Pulmonary artery endothelial cell (primary cell): ENCODE data around the gene MRPL21. TPM values are rescaled to one million over a fixed set of nuclear protein-coding genes. Genes with fewer than 3 reads are reported as not detected.
"Not testable (repeated sequence)": the region's sequence is repeated elsewhere in the genome, so short reads cannot be mapped to it uniquely, and the experiment has no call there.

Experiments
- DNase-seq: peaks from one replicate; pipeline ENCODE4 v3.0.0-alpha.2; 2011; ENCODE audit warnings: low read depth, low spot score
- total RNA-seq: library from RNA; depleted of rRNA; stranded (reverse); fragments of >200 nt; gene quantifications from 2 replicates; pipeline ENCODE4 v1.2.3, GENCODE V29; 2014

The MRPL21 gene
- total RNA-seq, 1 donor from 2014 or later: 88.8 TPM

DNA sequence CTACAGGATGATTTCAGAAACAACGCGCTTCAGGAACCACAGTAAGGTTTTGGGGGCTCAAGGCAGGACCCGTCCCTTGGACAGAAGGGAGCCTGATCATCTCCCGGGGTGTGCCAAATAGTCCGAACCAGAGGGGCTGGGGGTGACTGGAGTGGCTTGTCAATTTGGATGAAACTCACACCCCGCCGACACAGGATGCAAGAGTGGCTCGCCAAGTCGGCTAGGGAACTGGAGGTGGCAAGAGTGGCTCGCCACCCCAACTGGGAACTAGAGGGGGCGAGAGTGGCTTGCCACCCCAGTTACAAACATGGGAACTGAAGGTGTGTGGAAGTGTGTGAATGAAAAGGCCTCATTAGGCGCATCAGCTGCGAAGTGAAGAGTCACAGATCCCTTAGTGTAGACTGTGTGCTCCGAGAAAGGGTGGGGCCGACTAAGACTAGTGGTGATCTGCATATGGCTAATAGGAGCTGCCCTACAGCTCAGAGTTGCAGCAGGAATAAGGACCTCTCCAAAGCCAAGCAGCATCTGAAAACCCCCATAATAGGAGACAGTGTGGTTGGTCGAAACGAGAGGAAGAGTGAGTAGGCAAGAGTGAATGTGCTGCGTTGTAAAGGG is 35.3 kb downstream of the MRPL21 start:
- no peak for DNase-seq

DNA sequence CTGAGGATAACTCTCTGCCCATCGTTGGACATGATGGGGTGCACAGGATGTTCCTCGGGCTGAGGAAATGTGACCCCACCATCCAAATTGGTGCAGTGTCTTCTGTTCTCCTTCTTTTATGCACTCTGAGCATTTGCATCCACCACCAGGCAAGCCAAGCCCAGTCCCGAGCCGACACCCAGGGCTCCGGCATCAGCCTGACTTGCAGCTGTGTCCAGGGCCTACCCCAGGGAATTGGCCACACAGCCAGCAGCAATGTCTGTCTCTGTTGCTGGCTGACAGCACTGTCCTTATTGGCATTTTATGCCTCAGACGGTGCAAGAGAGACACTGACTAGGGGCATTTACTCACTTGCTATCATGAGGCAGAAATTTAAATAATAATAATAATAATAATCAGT is 36.6 kb downstream of the MRPL21 start:
- no peak for DNase-seq

DNA sequence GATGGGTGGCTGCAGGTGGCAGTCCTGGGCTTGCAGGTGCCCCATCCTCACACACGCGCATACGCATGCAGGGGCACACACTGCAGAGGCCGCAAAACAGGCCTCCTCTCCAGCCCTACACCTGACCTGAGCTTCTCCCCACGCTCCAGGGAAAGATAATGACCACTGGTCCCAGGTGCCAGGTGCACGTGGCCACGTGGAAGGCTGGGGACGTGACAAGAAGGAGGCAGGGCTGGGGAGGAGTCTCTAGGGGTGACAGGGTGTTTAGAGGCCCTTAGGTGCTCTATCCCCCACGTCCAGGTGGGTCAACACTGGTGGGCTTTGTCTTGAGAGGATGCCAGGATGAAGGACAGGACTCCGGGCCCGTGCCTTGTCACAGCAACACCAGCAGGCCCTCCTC is 38.4 kb downstream of the MRPL21 start:
- DNase-seq: no peak

DNA sequence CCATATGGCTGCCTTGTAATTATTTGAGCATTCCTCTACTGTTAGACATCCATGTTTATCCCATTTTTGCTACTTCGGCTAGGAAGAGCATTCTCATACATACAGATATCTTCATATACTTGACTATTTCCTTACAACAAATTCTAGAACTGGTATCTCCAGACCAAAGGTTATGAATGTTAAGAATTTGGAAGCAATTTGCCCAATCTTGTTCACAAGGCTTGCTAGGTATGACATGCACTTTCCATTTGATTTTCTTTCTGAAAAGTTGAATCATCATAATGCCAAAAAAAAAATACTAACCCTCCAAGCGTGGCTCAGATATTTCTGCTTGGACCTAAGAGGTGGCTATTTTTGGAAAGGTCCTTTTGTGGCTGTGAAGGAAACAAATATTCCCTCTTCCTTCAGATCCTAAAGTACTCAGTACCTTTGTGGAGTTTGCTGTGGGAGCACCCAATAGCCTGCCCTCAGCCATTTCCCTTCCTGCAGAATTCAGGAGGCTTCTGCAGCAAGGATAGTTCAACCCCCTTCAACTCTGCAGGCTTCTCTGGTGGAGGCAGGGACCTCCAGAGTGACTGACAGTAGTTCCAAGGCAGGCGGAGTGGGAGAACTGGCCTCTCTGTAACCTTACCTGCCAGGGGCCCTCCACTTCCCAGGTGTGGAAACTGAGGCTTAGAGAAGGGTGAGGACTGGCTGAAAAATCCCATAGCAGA is 39.9 kb downstream of the MRPL21 start:
- no peak for DNase-seq

DNA sequence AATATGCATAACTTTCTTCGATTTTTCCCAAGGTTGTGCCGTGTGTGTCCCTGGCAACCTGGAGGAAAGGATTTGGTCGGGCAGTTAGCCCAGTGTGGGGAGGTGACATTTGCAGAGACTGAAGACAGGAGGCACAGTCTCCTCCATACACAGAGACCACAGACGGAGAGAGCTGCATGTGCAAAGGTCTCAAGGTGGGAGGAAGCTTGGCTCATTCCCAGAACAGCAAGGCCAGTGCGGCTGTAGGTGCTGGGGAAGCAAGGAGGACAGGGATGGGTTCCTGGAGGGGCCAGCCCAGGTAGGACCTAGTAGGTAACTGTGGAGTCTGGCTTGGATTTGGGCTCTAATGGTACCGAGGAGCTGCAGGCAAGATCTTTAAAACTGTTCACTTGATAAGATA is 41.2 kb downstream of the MRPL21 start:
- DNase-seq: no peak

DNA sequence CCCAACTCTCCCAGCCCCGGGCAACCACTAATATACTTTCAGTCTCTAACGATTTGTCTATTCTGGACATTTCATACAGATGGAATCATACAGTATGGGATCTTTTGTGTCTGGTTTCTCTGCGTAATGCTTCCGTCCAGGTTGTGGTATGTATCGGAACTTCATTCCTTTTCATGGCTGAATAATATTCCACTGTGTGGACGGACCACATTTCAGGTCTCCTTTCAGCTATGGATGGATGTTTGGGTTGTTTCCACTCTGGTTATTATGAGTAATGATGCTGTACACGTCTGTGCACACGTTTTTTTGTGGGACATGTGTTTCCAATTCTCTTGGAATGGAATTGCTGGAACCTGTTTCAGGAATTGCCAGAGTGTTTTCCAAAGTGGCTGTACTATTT is 44.5 kb downstream of the MRPL21 start:
- no peak for DNase-seq

DNA sequence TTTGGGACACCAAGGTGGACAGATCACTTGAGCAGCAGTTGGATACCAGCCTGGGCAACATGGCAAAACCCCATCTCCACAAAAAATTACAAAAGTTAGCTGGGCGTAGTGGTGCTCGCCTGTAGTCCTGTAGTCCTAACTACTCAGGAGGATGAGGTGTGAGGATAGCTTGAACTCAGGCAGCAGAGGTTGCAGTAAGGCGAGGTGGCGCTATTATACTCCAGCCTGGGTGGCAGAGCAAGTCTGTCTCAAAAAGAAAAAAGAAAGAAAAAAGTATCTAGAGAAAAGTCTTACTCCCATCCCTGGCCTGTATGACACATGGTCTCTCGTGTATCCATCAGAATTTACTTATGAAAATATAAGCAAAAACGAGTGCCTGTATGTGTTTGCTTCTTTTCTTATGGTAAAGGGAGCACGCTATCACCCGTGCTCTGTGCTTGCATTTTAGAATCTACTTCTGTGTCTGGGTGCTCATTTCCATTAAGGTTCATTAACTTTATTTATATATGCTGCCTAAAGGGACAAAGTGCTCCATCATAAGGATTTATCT is 46.5 kb downstream of the MRPL21 start:
- no peak for DNase-seq

DNA sequence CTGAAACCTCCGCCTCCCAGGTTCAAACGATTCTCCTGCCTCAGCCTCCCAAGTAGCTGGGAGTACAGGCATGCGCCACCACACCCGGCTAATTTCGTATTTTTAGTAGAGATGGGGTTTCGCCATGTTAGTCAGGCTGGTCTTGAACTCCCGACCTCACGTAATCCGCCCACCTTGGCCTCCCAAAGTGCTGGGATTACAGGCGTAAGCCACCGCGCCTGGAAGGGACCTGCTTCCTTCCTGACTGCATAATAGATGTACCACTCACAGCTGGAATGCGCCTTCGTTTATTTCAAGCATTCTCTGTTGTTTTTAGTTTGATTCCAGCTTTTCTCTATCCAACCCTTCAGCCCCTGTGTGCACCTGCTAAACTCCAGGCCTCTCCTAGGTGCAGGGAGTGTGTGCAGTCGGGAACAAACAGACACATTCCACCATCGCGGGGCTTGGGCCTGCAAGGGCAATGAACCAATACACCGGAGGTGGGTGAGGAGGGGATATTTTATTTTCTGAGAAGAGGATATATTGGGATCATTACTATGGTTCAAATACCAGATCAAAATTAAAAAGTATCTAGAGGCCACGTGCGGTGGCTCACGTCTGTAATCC is 47.1 kb downstream of the MRPL21 start:
- DNase-seq: not testable (repeated sequence)

DNA sequence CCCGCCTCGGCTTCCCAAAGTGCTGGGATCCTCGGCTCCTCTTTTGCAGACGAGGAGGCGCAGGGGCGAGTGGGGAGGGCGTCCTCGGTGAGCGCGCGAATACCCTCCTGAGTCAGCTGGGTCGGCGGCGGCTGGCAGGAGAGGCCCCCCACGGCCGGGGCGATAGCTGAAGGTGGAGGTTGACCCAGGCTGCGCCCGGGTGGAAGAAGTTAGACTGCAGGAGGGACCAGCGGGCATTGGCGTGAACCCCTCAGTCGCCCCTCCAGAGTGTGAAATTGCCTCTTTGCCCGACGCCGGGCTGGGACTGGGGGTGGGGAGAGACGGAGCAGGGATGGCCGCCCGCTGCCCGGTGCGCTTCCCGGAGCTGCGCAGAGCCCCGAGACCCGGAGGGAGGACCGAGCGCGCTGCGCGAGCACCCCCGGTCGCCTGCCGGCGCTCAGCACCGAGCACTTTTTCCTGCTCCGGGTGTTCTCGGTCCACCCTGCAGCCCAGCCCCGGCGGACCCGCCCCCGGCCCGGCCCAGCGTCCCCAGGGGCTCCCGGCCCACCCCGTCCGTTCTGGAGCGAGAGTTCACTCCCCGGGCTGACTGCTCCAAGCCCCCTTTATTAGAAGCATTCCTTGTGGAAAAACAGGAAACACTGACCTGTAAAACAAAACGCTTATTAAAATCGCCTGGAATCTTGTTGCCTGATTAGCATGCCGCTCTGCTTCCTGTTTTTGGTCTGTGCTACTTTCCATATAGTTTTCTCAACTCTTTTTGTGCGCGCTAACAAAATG is 48.2 kb downstream of the MRPL21 start:
- peak; percentile 52 for DNase-seq

DNA sequence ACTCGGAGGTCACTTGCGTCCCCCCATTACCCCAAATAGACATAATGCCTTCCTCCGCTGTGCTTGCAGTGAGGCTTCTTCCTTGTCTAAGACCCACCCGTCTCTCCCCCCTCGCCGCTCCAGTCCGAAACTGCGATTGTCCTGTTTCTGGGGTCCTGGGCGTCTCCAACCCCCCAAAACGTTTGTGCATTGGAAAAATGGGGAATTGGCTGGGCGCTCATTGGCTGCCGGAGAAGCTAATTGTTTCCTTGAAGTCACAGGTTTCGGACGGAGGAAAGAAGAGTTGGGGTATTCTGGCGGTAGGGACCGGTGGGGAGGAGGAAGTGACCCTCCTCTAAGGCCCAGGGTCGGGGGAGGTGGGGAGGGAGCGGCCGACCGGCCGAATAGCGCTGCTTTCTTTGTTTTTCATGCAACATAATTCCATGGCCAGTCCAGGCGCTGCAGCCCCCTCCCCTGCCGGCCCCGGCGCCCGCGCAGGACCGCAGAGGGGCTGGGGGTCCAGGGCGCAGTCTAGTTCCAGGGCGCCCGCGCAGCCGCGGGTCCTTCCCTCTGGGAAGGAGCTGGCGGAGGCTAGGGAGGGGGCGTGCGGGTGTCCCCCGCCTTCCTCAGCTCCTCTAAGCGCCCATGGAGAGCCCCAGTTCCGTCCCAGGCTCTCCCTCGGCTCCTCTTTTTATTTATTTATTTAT is 49.2 kb downstream of the MRPL21 start:
- DNase-seq: no peak

DNA sequence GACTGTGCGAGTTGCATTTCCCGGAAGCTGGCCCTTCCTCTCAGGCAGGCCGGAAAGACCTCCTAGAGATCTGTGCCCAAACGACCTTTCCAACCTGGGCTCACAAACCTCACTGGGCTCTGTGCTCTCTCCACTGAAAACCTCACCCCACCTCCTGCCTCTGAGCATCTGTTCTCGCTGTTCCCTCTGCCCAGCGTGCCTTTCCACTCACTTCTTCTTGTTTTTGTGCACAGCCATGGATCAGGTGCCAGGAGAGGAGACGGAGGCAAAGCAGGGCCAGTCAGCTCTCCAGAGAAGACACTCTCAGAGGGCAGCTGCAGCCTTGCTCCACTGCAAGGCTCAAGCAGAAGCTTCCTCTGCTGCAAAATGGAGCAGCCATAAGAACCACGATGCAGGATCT is 51.0 kb downstream of the MRPL21 start:
- no peak for DNase-seq

DNA sequence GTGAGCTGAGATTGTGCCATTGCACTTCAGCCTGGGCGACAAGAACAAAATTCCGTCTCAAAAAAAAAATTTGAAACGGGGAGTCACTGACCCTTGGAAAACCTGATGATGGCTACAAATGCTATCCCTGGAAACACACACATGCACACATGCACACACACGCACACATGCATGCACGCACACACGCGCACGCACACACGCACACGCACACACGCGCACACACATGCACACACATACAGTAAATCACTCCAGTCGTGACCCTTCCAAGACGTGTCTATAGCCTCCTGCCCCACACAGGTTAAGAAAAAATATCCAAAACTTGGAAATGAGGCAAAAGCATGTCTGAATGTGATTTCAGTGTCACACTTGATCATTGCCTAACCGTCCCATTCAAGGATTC is 55.2 kb downstream of the MRPL21 start:
- no peak for DNase-seq

DNA sequence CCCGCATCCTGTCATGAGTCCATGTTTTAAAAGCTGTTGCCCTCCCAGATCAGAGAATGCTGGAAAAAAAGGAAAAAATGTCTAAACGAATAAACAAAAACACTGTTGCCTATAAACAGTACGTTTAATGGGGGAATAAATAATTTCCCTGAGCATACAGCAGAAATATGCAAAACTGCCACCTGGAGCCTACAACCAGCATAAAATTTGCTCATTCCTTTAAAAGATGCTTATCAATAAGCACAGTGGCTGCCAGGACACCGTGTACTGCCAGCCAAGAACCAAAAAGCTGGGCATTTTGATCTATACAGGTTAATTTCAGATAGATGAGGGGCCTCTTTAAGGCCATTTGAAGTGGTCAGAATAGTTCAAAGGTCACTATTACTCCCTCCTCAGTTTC is 56.2 kb downstream of the MRPL21 start:
- DNase-seq: no peak

DNA sequence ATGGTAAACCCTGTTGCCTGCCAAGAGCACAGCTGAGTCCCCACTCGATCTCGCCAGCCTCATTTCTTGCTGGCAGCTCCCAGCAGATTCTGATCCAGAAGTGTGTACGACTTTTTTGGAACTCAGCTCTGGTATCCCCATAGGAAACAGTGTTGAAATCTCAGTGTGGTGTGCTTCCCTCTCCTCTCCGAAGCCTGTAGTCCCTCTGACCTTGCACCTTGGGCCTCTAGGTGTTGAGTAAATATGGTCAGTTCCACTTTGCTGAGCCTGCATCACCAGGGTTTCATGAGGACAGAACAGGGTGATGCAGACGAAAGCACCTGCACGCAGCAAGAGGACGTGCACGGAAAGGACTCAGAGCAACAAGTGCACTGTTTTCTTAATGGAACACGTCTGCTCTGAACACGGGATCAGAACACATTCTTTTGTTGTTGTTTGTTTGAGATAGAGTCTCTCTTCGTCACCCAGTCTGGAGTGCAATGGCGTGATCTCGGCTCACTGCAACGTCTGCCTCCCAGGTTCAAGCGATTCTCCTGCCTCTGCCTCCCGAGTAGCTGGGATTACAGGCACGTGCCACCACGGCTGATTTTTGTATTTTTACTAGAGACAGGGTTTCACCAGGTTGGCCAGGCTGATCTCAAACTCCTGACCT is 58.2 kb downstream of the MRPL21 start:
- DNase-seq: no peak

DNA sequence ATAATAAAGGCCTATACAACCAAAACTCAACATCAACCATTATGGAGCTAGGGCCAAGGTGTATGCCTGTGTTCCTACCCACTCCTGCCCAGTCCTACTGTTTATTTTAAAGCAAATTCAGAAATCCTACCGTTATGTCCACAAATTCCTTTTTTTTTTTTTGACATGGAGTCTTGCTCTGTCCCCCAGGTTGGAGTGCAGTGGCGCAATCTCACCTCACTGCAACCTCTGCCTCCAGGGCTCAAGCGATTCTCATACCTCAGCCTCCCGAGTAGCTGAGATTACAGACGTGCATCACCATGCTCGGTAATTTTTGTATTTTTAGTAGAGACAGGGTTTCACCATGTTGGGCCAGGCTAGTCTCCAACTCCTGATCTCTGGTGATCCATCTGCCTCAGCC is 58.8 kb downstream of the MRPL21 start:
- DNase-seq: no peak

DNA sequence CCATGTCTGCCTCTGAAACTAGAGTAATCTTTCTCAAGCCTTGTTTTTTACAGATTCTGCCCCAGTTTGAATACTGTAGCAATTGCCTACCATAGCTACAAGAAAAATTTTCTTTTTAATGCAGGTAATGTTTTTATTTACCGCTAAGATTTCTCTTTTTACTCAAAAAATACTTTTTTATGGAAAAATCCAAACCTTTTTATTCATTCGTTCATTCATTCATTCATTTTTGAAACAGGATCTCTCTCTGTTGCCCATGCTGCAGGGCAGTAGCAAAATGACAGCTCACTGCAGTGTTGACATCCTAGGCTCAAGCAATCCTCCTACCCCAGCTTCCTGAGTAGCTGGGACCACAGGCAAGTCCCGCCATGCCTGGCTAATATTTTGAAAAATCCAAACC is 59.3 kb downstream of the MRPL21 start:
- no peak for DNase-seq

DNA sequence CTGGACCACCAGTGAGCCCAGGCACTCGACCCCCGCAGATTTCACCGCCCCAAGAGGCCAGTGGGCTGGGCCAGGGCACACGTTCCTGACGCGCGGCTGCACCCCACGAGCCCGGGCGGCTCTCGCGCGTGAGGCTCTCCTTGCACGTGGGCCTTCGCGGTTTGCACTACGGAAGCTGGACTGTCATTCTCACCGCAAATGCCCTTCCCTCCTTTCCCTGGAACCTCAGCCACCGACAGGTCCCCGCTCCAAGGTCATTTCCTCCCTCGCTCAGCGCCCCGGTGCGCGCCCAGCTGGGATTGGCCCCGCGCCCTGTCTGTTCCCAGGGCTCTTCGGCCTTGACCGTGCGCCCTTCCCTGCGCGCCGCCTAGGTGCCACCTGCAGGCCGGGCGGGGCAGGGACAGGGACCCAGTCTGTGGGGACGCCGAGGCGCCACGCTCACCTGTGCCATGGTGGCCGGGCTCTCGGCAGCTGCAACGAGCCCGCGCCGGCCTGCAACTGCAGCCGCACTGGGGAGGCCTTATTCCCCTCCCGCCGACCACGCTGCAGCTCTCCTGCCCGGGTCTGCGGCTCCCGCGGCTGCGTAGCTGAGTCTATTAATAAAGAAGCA is 59.8 kb downstream of the MRPL21 start:
- no peak for DNase-seq

DNA sequence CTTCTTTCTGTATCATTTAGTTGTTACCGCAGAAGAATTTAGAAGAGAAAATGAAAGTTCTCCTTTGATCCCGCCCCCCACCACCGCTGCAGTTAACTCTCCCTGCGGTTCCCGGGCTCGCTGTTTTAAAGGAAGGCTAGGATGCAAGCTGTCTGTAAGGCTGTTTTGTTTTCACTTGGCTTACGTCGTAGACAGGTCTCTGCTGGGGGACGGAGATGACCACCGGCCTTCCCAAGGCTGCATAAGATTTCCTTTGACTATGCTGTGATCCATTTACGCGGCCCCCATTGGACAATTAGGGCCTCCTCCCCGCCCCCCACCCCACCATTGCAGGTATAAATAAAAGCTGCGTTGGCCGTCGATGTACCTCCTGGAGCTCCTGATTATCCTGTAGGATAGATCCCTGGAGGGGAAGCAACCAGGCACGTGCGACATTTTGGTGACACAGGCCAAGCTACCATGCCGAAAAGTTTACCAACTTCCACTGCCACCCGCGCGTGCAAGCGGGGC is 60.5 kb downstream of the MRPL21 start:
- no peak for DNase-seq

DNA sequence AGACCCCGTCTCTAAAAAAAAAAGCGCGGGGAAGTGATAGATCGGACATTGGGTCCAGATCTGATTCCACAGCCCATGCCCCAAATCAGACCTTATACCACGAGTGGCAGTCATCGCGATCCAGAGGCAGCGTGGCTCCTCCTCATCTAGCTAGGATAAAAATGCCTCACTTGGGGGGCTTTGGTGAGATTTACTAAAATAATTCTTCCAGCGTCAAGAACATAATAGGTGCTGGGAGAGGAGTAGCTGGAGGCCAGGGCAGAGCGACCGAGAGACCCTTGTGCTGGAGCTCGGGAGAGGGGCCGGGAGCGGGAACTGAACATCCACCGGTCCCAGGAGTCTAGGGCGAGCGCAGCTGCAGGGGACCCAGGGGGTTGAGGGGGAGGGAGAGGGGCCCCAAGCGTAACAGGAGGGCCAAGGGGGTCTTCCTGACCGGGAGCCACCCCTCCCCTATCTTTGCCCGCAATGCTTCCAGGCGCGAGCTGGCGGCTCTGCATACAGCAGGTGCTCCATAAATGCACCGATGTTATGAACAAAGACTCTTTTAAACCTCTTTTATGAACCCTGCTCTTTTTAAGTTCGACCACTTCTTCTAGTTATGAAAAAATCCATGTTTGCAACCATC is 61.1 kb downstream of the MRPL21 start:
- no peak for DNase-seq
